Mesothelial cell of epicardium (in vitro differentiated cells): ENCODE measurements around the gene COMMD7. TPM values are rescaled to one million over a fixed set of nuclear protein-coding genes. Genes with fewer than 3 reads are reported as not detected.
A peak's percentile ranks its signal among the peaks of the same experiment; 100 is the strongest.
"Not testable (repeated sequence)": the region's sequence is repeated elsewhere in the genome, so short reads cannot be mapped to it uniquely, and the experiment has no call there.

Experiments used
- DNase-seq, 2 experiments: peaks; one replicate each; pipeline ENCODE4 v3.0.0; 2021; ENCODE audit warnings: low spot score in 2 of 2; ENCODE audit not compliant: unreplicated experiment in 2 of 2
- H3K27ac Mint-ChIP-seq: 2 replicates; pipeline ENCODE4 v1.8.0; 2021; ENCODE audit warnings: mixed read lengths
- H3K27me3 Mint-ChIP-seq: 2 replicates; pipeline ENCODE4 v1.8.0; 2021; ENCODE audit warnings: low read depth, mixed read lengths
- H3K36me3 Mint-ChIP-seq: 2 replicates; pipeline ENCODE4 v1.8.0; 2021; ENCODE audit warnings: mixed read lengths
- H3K4me1 Mint-ChIP-seq: 2 replicates; pipeline ENCODE4 v1.8.0; 2021; ENCODE audit warnings: mixed read lengths
- H3K4me3 Mint-ChIP-seq: 2 replicates; pipeline ENCODE4 v1.8.0; 2021; ENCODE audit warnings: mild to moderate bottlenecking, moderate library complexity, mixed read lengths
- H3K9me3 Mint-ChIP-seq: 2 replicates; pipeline ENCODE4 v1.8.0; 2021; ENCODE audit warnings: mixed read lengths
- CTCF ChIP-seq: fragments of 200-600 bp; sonication (generic); IDR thresholded peaks from one replicate; pipeline ENCODE4 v1.5.0; 2021; ENCODE audit warnings: antibody characterized with exemption; ENCODE audit not compliant: unreplicated experiment
- total RNA-seq: library from RNA; stranded (reverse); gene quantifications from 3 replicates; pipeline ENCODE4 v1.2.1, GENCODE V29; 2021

Gene COMMD7
- total RNA-seq, 1 donor from 2014 or later, result 40.8 TPM

- no peaks in the 10 kb centered on the region for H3K27me3 Mint-ChIP-seq
- no peak for DNase-seq
- no peak for TF ChIP-seq CTCF
- H3K36me3 Mint-ChIP-seq, result no peaks in the 10 kb centered on the region
- H3K9me3 Mint-ChIP-seq, result no peaks in the 10 kb centered on the region
- no peak overlapping the region for H3K27ac Mint-ChIP-seq
- no peak overlapping the region for H3K4me3 Mint-ChIP-seq
- peaks cover 21% of the 10 kb centered on the region for H3K4me1 Mint-ChIP-seq
These were observed 28.8 kb upstream of the COMMD7 start for GRCh38 chr20:32772046-32772445.

GRCh38 chr20:32767418-32768198, 24.3 kb upstream of the COMMD7 start:
- H3K27ac Mint-ChIP-seq, result peak overlapping the region; percentile 3
- DNase-seq, result no peak
- H3K4me3 Mint-ChIP-seq, result no peak overlapping the region

GRCh38 chr20:32765230-32765875, 22.1 kb upstream of the COMMD7 start:
- not testable (repeated sequence) for H3K9me3 Mint-ChIP-seq, DNase-seq, H3K27ac Mint-ChIP-seq, H3K27me3 Mint-ChIP-seq, H3K4me3 Mint-ChIP-seq, H3K36me3 Mint-ChIP-seq
- peaks cover 18% of the 10 kb centered on the region for H3K4me1 Mint-ChIP-seq

More at GRCh38 chr20:32767418-32768198, 24.3 kb upstream of the COMMD7 start:
- Mint-ChIP-seq H3K9me3 (no peaks in the 10 kb centered on the region), H3K36me3 (no peaks in the 10 kb centered on the region), H3K27me3 (no peaks in the 10 kb centered on the region), H3K4me1 (peaks cover 27% of the 10 kb centered on the region)
- TF ChIP-seq CTCF, result no peak

- Mint-ChIP-seq H3K4me1 (peaks cover 18% of the 10 kb centered on the region), H3K27me3 (no peaks in the 10 kb centered on the region), H3K9me3 (no peaks in the 10 kb centered on the region), H3K4me3 (peak overlapping the region; percentile 90), H3K27ac (no peak overlapping the region), H3K36me3 (no peaks in the 10 kb centered on the region)
- TF ChIP-seq CTCF, result no peak
- no peak for DNase-seq
These were observed 21.0 kb upstream of the COMMD7 start for GRCh38 chr20:32764005-32764960.

- TF ChIP-seq CTCF, result no peak
These were observed 20.1 kb upstream of the COMMD7 start for GRCh38 chr20:32763202-32764004.

More at GRCh38 chr20:32763202-32764004, 20.1 kb upstream of the COMMD7 start:
- H3K27me3 Mint-ChIP-seq, result no peaks in the 10 kb centered on the region
- H3K9me3 Mint-ChIP-seq, result no peaks in the 10 kb centered on the region
- no peaks in the 10 kb centered on the region for H3K36me3 Mint-ChIP-seq
- peak overlapping the region; percentile 90 for H3K4me3 Mint-ChIP-seq
- no peak overlapping the region for H3K27ac Mint-ChIP-seq
- DNase-seq, result no peak
- H3K4me1 Mint-ChIP-seq, result peaks cover 18% of the 10 kb centered on the region
